HCT116 (cell line): ENCODE measurements around the gene HERC3. TPM values are rescaled to one million over a fixed set of nuclear protein-coding genes. Genes with fewer than 3 reads are reported as not detected.

Experiments
- ATAC-seq: fragments of 200-7000 bp; cut with Tn5 transposase; 2 replicates; pipeline ENCODE4 v1.9.1; 2020; ENCODE audit warnings: mild to moderate bottlenecking, moderate library complexity
- BruUV-seq: library from RNA; stranded (reverse); fragments of 400-500 nt; replicated peaks from 2 replicates; lab custom pipeline; 2021; lab: Mats Ljungman, UMichigan
- CTCF ChIA-PET: fragments of 300-600 bp; sonication (Branson Sonifier 250); formaldehyde crosslinking; loops from one replicate; lab custom pipeline; 2021; ENCODE audit warnings: antibody characterized with exemption; lab: Charles Lee
- POLR2A ChIA-PET: fragments of 300-600, 350-600 bp; sonication (Branson Sonifier 250); formaldehyde crosslinking; loops from one replicate; lab custom pipeline; 2021; ENCODE audit warnings: antibody characterized with exemption; lab: Charles Lee
- RAD21 ChIA-PET, 2 experiments: fragments of 300-600 bp; sonication (Branson Sonifier 250); formaldehyde crosslinking; loops; one replicate each; lab custom pipeline; 2023; ENCODE audit warnings: low total read pairs in 2 of 2; ENCODE audit not compliant: uncharacterized antibody in 2 of 2, unreplicated experiment in 2 of 2, low non-redundant PET in 1 of 2; lab: Charles Lee
- DNase-seq: peaks from one replicate; pipeline ENCODE4 v3.0.0-alpha.2; 2010; ENCODE audit warnings: low read depth, low spot score
- H2AFZ ChIP-seq: fragments of 200-600 bp; shearing (Covaris generic), sonication (generic); 2 replicates; pipeline ENCODE4 v1.6.1; 2017; ENCODE audit warnings: low read depth, mixed run types, mixed read lengths, antibody characterized with exemption, low read length; ENCODE audit not compliant: poor library complexity, severe bottlenecking
- H3K27ac ChIP-seq: 2 replicates; pipeline ENCODE4 v1.5.1; 2012; ENCODE audit warnings: low read depth, low read length
- H3K27me3 ChIP-seq: fragments of 200-600 bp; sonication (generic); 2 replicates; pipeline ENCODE4 v1.6.1; 2016; ENCODE audit warnings: mixed run types, low read length, mixed read lengths; ENCODE audit not compliant: insufficient read depth
- H3K36me3 ChIP-seq, 2 experiments: fragments of 200-500 bp in 1 of 2; fragments of 200-600 bp in 1 of 2; sonication (Bioruptor generic) in 1 of 2; sonication (generic) in 1 of 2; 2 replicates each; pipeline versions ENCODE4 v1.5.1 to v1.6.1; 2014 to 2016; ENCODE audit warnings: low read length in 2 of 2, inconsistent platforms in 1 of 2, mixed read lengths in 1 of 2, mixed run types in 1 of 2; ENCODE audit not compliant: insufficient read depth in 2 of 2, control insufficient read depth in 1 of 2
- H3K4me1 ChIP-seq, 2 experiments: fragments of 200-600 bp in 1 of 2; sonication (generic) in 1 of 2; 2 replicates each; pipeline versions ENCODE4 v1.5.1 to v1.6.1; 2012 to 2017; ENCODE audit warnings: low read length in 2 of 2, inconsistent platforms in 1 of 2, mild to moderate bottlenecking in 1 of 2, mixed read lengths in 1 of 2, mixed run types in 1 of 2, moderate library complexity in 1 of 2; ENCODE audit not compliant: insufficient read depth in 2 of 2, control insufficient read depth in 1 of 2
- H3K4me2 ChIP-seq: fragments of 200-600 bp; sonication (generic); 2 replicates; pipeline ENCODE4 v1.6.1; 2017; ENCODE audit warnings: mixed run types, low read length, mixed read lengths
- H3K4me3 ChIP-seq, 2 experiments: fragments of 200-600 bp in 1 of 2; sonication (generic) in 1 of 2; replicated peaks in 1 of 2; 2 replicates each; pipeline ENCODE4 v1.5.1; 2011 to 2016; ENCODE audit warnings: low read length in 2 of 2, control low read depth in 1 of 2, low read depth in 1 of 2, mild to moderate bottlenecking in 1 of 2, mixed read lengths in 1 of 2, mixed run types in 1 of 2
- H3K79me2 ChIP-seq: fragments of 200-600 bp; sonication (generic); 2 replicates; pipeline ENCODE4 v1.6.1; 2017; ENCODE audit warnings: mild to moderate bottlenecking, mixed run types, low read length, moderate library complexity, mixed read lengths; ENCODE audit not compliant: insufficient read depth
- H3K9ac ChIP-seq: fragments of 200-600 bp; sonication (generic); 2 replicates; pipeline ENCODE4 v1.6.1; 2016; ENCODE audit warnings: low read length, mixed read lengths
- H3K9me2 ChIP-seq: fragments of 200-600 bp; sonication (generic), shearing (Covaris generic); 2 replicates; pipeline ENCODE4 v1.6.1; 2017; ENCODE audit warnings: mixed run types, mild to moderate bottlenecking, moderate library complexity; ENCODE audit not compliant: insufficient read depth
- H3K9me3 ChIP-seq, 2 experiments: fragments of 200-500 bp in 1 of 2; fragments of 200-600 bp in 1 of 2; sonication (Bioruptor generic) in 1 of 2; sonication (generic) in 1 of 2; 2 replicates each; pipeline ENCODE4 v1.6.1; 2014 to 2017; ENCODE audit warnings: low read length in 2 of 2, mixed read lengths in 2 of 2, inconsistent platforms in 1 of 2, low read depth in 1 of 2, mild to moderate bottlenecking in 1 of 2, mixed run types in 1 of 2, moderate library complexity in 1 of 2; ENCODE audit not compliant: control insufficient read depth in 1 of 2, insufficient read depth in 1 of 2
- H4K20me1 ChIP-seq: fragments of 200-600 bp; sonication (generic), shearing (Covaris generic); 2 replicates; pipeline ENCODE4 v1.6.1; 2017; ENCODE audit warnings: mixed run types, mild to moderate bottlenecking, moderate library complexity; ENCODE audit not compliant: insufficient read depth
- CBX3 ChIP-seq: IDR thresholded peaks from 2 replicates; pipeline ENCODE4 v1.6.1; 2012; ENCODE audit warnings: low read depth
- CEBPB ChIP-seq: IDR thresholded peaks from 2 replicates; pipeline ENCODE4 v1.6.1; 2012; ENCODE audit warnings: low read depth
- EGR1 ChIP-seq: IDR thresholded peaks from 2 replicates; pipeline ENCODE4 v1.6.1; 2012; ENCODE audit warnings: low read depth
- ELF1 ChIP-seq: IDR thresholded peaks from 2 replicates; pipeline ENCODE4 v1.6.1; 2012; ENCODE audit warnings: low read depth, borderline replicate concordance
- EZH2 ChIP-seq: fragments of 200-600 bp; sonication (generic); IDR thresholded peaks from 2 replicates; pipeline ENCODE4 v1.6.1; 2017; ENCODE audit warnings: antibody characterized with exemption, mixed run types
- FOSL1 ChIP-seq: IDR thresholded peaks from 2 replicates; pipeline ENCODE4 v1.6.1; 2012; ENCODE audit warnings: low read depth
- JUND ChIP-seq: IDR thresholded peaks from 2 replicates; pipeline ENCODE4 v1.6.1; 2012
- POLR2A ChIP-seq: IDR thresholded peaks from 2 replicates; pipeline ENCODE4 v1.7.0; 2011; ENCODE audit warnings: borderline replicate concordance; ENCODE audit not compliant: insufficient read depth, insufficient read length; ENCODE audit errors: extremely low read depth
- RAD21 ChIP-seq: IDR thresholded peaks from 2 replicates; pipeline ENCODE4 v1.6.1; 2012; ENCODE audit warnings: low read depth, mild to moderate bottlenecking
- SIN3A ChIP-seq: IDR thresholded peaks from 2 replicates; pipeline ENCODE4 v1.6.1; 2012; ENCODE audit warnings: low read depth
- SP1 ChIP-seq: IDR thresholded peaks from 2 replicates; pipeline ENCODE4 v1.6.1; 2012; ENCODE audit warnings: low read depth
- TCF7L2 ChIP-seq: IDR thresholded peaks from 2 replicates; pipeline ENCODE4 v1.7.0; 2011; ENCODE audit warnings: borderline replicate concordance, inconsistent platforms; ENCODE audit not compliant: insufficient read depth, insufficient read length; ENCODE audit errors: extremely low read depth
- YY1 ChIP-seq: IDR thresholded peaks from 2 replicates; pipeline ENCODE4 v1.6.1; 2011; ENCODE audit warnings: low read length, low read depth, moderate library complexity, mild to moderate bottlenecking; ENCODE audit not compliant: insufficient replicate concordance; ENCODE audit errors: extremely low read depth
- ZFX ChIP-seq: fragments of 450-650 bp; IDR thresholded peaks from 2 replicates; pipeline ENCODE4 v1.6.1; 2017
- ZNF274 ChIP-seq: fragments of 200-500 bp; sonication (Bioruptor generic); IDR thresholded peaks from 2 replicates; pipeline ENCODE4 v1.6.1; 2014; ENCODE audit warnings: mild to moderate bottlenecking, low read depth, low read length, inconsistent platforms
- intact Hi-C: fragments of 100-400 bp; cut with micrococcal nuclease; formaldehyde crosslinking; loops from 2 replicates; pipeline ENCODE4 v1.10.0; 2022
- total RNA-seq: library from RNA; stranded (reverse); gene quantifications from one replicate; pipeline ENCODE4 v1.2.1, GENCODE V29; 2021; ENCODE audit not compliant: unreplicated experiment
- TF ChIP-seq, protein P1 (sequence below), 3 experiments: fragments of 200-600 bp in 1 of 3; sonication (generic) in 1 of 3; IDR thresholded peaks in 2 of 3; conservative IDR thresholded peaks in 1 of 3; 2 replicates each; pipeline ENCODE4 v1.5.1; 2012 to 2017; ENCODE audit warnings: low read depth in 2 of 3, low read length in 2 of 3, antibody characterized with exemption in 1 of 3, borderline replicate concordance in 1 of 3, control low read depth in 1 of 3, mild to moderate bottlenecking in 1 of 3, mixed read lengths in 1 of 3, mixed run types in 1 of 3, moderate library complexity in 1 of 3; ENCODE audit not compliant: insufficient read depth in 1 of 3
- TF ChIP-seq, protein P2 (sequence below): IDR thresholded peaks from 2 replicates; pipeline ENCODE4 v1.6.1; 2012; ENCODE audit warnings: low read depth

Gene HERC3
- total RNA-seq, 1 experiment from 2014 or later: 10.8 TPM

DNA sequence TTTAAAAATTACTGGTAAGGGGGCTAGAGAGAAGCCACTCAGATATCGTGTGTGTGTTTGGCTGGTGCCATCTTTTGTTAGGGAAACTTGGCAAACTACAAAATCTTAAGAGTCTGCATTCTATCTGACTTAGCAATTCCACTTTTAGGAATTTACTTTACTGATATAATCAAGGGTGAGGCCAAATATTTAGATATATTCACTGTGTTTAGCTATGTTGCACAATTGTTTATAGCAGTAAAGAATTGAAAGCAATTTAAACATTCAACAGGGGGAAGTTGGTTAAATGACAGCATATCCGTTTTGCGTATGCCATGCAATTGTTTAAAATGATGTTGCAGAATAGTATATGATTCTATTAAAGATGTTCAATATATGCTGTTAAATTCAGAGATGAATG lies 6.4 kb upstream of the HERC3 start:
- POLR2A ChIA-PET: no interaction called here
- Histone ChIP-seq H2AFZ (no peak overlapping the region), H3K27ac (no peak overlapping the region), H3K9me2 (no peaks in the 10 kb centered on the region), H3K4me2 (no peak overlapping the region), H3K79me2 (no peaks in the 10 kb centered on the region), H3K27me3 (no peaks in the 10 kb centered on the region), H3K36me3 (no peaks in the 10 kb centered on the region), H4K20me1 (no peaks in the 10 kb centered on the region), H3K4me3 (no peak overlapping the region), H3K4me1 (no peaks in the 10 kb centered on the region), H3K9me3 (no peaks in the 10 kb centered on the region), H3K9ac (no peak overlapping the region)
- RAD21 ChIA-PET: no interaction called here
- intact Hi-C loops: no loop called here
- ATAC-seq (no peak), DNase-seq (no peak)
- TF ChIP-seq, protein P1, sequence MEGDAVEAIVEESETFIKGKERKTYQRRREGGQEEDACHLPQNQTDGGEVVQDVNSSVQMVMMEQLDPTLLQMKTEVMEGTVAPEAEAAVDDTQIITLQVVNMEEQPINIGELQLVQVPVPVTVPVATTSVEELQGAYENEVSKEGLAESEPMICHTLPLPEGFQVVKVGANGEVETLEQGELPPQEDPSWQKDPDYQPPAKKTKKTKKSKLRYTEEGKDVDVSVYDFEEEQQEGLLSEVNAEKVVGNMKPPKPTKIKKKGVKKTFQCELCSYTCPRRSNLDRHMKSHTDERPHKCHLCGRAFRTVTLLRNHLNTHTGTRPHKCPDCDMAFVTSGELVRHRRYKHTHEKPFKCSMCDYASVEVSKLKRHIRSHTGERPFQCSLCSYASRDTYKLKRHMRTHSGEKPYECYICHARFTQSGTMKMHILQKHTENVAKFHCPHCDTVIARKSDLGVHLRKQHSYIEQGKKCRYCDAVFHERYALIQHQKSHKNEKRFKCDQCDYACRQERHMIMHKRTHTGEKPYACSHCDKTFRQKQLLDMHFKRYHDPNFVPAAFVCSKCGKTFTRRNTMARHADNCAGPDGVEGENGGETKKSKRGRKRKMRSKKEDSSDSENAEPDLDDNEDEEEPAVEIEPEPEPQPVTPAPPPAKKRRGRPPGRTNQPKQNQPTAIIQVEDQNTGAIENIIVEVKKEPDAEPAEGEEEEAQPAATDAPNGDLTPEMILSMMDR (IDR thresholded peaks at IDR 0.05 in 2 of 3, conservative IDR thresholded peaks at IDR 0.05 in 1 of 3; ENCODE audit: borderline replicate concordance in 1 of 3, insufficient read depth in 1 of 3, low read depth in 2 of 3, low read length in 2 of 3): no peak
- TF ChIP-seq YY1 (no peak), ZFX (no peak), SP1 (no peak), RAD21 (no peak), EGR1 (no peak), ZNF274 (no peak), CEBPB (no peak), SIN3A (no peak), CBX3 (no peak), EZH2 (no peak), JUND (no peak), TCF7L2 (no peak), POLR2A (no peak), FOSL1 (no peak), ELF1 (no peak)
- TF ChIP-seq, protein P2, sequence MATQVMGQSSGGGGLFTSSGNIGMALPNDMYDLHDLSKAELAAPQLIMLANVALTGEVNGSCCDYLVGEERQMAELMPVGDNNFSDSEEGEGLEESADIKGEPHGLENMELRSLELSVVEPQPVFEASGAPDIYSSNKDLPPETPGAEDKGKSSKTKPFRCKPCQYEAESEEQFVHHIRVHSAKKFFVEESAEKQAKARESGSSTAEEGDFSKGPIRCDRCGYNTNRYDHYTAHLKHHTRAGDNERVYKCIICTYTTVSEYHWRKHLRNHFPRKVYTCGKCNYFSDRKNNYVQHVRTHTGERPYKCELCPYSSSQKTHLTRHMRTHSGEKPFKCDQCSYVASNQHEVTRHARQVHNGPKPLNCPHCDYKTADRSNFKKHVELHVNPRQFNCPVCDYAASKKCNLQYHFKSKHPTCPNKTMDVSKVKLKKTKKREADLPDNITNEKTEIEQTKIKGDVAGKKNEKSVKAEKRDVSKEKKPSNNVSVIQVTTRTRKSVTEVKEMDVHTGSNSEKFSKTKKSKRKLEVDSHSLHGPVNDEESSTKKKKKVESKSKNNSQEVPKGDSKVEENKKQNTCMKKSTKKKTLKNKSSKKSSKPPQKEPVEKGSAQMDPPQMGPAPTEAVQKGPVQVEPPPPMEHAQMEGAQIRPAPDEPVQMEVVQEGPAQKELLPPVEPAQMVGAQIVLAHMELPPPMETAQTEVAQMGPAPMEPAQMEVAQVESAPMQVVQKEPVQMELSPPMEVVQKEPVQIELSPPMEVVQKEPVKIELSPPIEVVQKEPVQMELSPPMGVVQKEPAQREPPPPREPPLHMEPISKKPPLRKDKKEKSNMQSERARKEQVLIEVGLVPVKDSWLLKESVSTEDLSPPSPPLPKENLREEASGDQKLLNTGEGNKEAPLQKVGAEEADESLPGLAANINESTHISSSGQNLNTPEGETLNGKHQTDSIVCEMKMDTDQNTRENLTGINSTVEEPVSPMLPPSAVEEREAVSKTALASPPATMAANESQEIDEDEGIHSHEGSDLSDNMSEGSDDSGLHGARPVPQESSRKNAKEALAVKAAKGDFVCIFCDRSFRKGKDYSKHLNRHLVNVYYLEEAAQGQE: no peak
- CTCF ChIA-PET: no interaction called here
- no TSS peak for BruUV-seq
